CD4-positive, alpha-beta T cell (primary cell): ENCODE measurements around the gene MAP3K1. TPM values are rescaled to one million over a fixed set of nuclear protein-coding genes. Genes with fewer than 3 reads are reported as not detected.

ENCODE experiments used
- ATAC-seq: fragments of 200-7000 bp; cut with Tn5 transposase; one replicate; pipeline ENCODE4 v1.10.0; 2022; ENCODE audit warnings: mild to moderate bottlenecking; ENCODE audit not compliant: poor library complexity
- CTCF ChIA-PET: fragments of 350-600 bp; sonication (Branson Sonifier 250); formaldehyde crosslinking; loops from one replicate; lab custom pipeline; 2021; ENCODE audit warnings: antibody characterized with exemption, inconsistent platforms; lab: Charles Lee
- POLR2A ChIA-PET: fragments of 350-600 bp; sonication (Branson Sonifier 250); formaldehyde crosslinking; loops from one replicate; lab custom pipeline; 2021; ENCODE audit warnings: antibody characterized with exemption, inconsistent platforms; lab: Charles Lee
- DNase-seq, 14 experiments: peaks; one replicate each; pipeline ENCODE4 v3.0.0-alpha.2; 2013 to 2020; ENCODE audit warnings: mixed read lengths in 2 of 14
- H3K27ac ChIP-seq, 2 donors: one replicate each; pipeline versions ENCODE4 v1.5.1 to v1.7.0; 2013; ENCODE audit warnings: low read length in 2 of 2, low read depth in 1 of 2, mild to moderate bottlenecking in 1 of 2
- H3K27me3 ChIP-seq, 2 experiments: 1 replicate in 1 of 2; 2 replicates in 1 of 2; pipeline versions ENCODE4 v1.6.1 to v1.7.0; 2013; ENCODE audit warnings: low read length in 2 of 2, control low read depth in 1 of 2, mild to moderate bottlenecking in 1 of 2, moderate library complexity in 1 of 2; ENCODE audit not compliant: insufficient read depth in 2 of 2, control insufficient read depth in 1 of 2
- H3K36me3 ChIP-seq: one replicate; pipeline ENCODE4 v1.6.1; 2013; ENCODE audit warnings: low read length, control low read depth; ENCODE audit not compliant: insufficient read depth
- H3K4me1 ChIP-seq: one replicate; pipeline ENCODE4 v1.6.1; 2013; ENCODE audit warnings: low read length, control low read depth; ENCODE audit not compliant: insufficient read depth
- H3K4me3 ChIP-seq: one replicate; pipeline ENCODE4 v1.5.1; 2013; ENCODE audit warnings: mild to moderate bottlenecking, low read length, moderate library complexity
- H3K9me3 ChIP-seq, 2 experiments: 1 replicate in 1 of 2; 2 replicates in 1 of 2; pipeline versions ENCODE4 v1.6.1 to v1.7.0; 2013; ENCODE audit warnings: low read length in 2 of 2, mild to moderate bottlenecking in 2 of 2, control low read depth in 1 of 2, moderate library complexity in 1 of 2; ENCODE audit not compliant: control insufficient read depth in 1 of 2, insufficient read depth in 1 of 2
- H3K27ac Mint-ChIP-seq: one replicate; pipeline ENCODE4 v1.8.0; 2020; ENCODE audit warnings: mixed read lengths
- H3K27me3 Mint-ChIP-seq: one replicate; pipeline ENCODE4 v1.8.0; 2021; ENCODE audit warnings: mixed read lengths
- H3K36me3 Mint-ChIP-seq: one replicate; pipeline ENCODE4 v1.8.0; 2021; ENCODE audit warnings: low read depth, mixed read lengths
- H3K4me1 Mint-ChIP-seq: one replicate; pipeline ENCODE4 v1.8.0; 2021; ENCODE audit warnings: low read depth, mixed read lengths
- H3K4me3 Mint-ChIP-seq: one replicate; pipeline ENCODE4 v1.8.0; 2020; ENCODE audit warnings: mild to moderate bottlenecking, mixed read lengths
- H3K9me3 Mint-ChIP-seq: one replicate; pipeline ENCODE4 v1.8.0; 2020; ENCODE audit warnings: mixed read lengths
- CTCF ChIP-seq: fragments of 200-600 bp; IDR thresholded peaks from one replicate; pipeline ENCODE4 v1.8.0; 2022; ENCODE audit warnings: antibody characterized with exemption, mild to moderate bottlenecking
- intact Hi-C, 2 experiments: fragments of 100-400 bp; cut with DNase I in 1 of 2; cut with micrococcal nuclease in 1 of 2; formaldehyde crosslinking; loops; one replicate each; pipeline versions ENCODE4 v1.15.1 to v1.9.0; 2023 to 2025; cut with DNase I, micrococcal nuclease
- total RNA-seq, 174 experiments: library from RNA in 2 of 174; stranded (reverse) in 2 of 174; gene quantifications; one replicate each; pipeline ENCODE4 v1.2.3 and lab custom pipeline; 2021 to 2026

MAP3K1 gene
- total RNA-seq, 2 experiments from 2014 or later, result 59.4 to 62.5 TPM

DNA sequence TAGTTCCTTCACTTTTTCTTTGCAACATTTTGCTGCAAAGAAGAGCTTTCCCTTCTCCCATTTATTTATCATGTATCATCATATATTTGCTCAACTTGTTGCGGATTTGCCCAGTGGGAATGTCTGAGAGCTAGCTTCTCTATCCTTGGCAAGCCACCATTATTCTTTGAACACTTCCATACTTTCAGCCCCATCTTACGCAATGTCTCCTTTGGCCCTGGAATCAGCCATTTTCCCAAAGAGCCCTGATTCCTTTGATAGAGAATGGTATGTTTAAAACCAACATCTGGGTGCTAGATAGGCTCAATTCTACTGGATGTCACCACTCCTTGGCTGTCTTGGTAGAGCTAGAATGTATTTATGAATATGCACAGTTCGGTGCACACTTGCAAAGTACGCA is 81.4 kb downstream of the MAP3K1 start:
- Histone ChIP-seq H3K4me3 (no peak overlapping the region), H3K27ac (no peak overlapping the region), H3K27me3 (no peaks in the 10 kb centered on the region), H3K4me1 (peaks cover 4% of the 10 kb centered on the region), H3K9me3 (no peaks in the 10 kb centered on the region), H3K36me3 (peaks cover 33% of the 10 kb centered on the region)
- Mint-ChIP-seq H3K4me3 (no peak overlapping the region), H3K36me3 (peaks cover 52% of the 10 kb centered on the region), H3K27me3 (no peaks in the 10 kb centered on the region), H3K4me1 (peaks cover 5% of the 10 kb centered on the region), H3K9me3 (no peaks in the 10 kb centered on the region), H3K27ac (no peak overlapping the region)
- POLR2A ChIA-PET, result interaction anchor here (1.7 kb wide), 1 partner anchor 323 kb away, joined by 5 read pairs; no protein-coding TSS in a partner anchor
- CTCF ChIA-PET, result interaction anchor here (1.0 to 1.2 kb wide), 3 partner anchors 9 to 1564 kb away, joined by 3 read pairs; no protein-coding TSS in a partner anchor
- DNase-seq, result no peak
- intact Hi-C loops, result no loop called here
- ATAC-seq, result no peak
- TF ChIP-seq CTCF, result no peak

DNA sequence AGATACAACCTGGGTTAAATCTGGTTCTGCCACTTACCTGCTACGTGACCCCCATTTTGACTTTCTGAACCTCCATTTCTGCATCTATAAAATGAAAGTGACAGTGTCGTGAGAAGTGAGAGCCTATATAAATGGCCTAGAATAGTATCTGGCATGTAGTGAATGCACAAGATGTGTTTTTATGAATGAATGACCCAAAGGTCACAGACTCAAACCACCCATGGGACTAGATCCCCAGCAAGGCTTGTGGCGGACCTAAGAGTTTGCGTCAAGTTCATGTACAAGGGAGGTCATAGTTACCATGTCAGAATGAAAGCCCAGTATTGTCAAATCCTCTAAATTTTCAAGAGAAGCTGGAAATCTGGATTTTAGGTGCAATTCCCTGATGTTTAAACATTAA is 82.9 kb downstream of the MAP3K1 start:
- H3K4me3 ChIP-seq, result no peak overlapping the region
- H3K27ac ChIP-seq, result no peak overlapping the region
- Mint-ChIP-seq H3K9me3 (no peaks in the 10 kb centered on the region), H3K27me3 (no peaks in the 10 kb centered on the region), H3K4me3 (no peak overlapping the region), H3K36me3 (peaks cover 39% of the 10 kb centered on the region), H3K27ac (peak overlapping the region; percentile 26), H3K4me1 (peaks cover 4% of the 10 kb centered on the region)
- H3K36me3 ChIP-seq, result peaks cover 30% of the 10 kb centered on the region
- intact Hi-C loops, result no loop called here
- ChIA-PET CTCF (interaction anchor here (0.6 kb wide), 1 partner anchor 371 kb away, joined by 5 read pairs; no protein-coding TSS in a partner anchor), POLR2A (interaction anchor here (0.7 to 1.7 kb wide), 4 partner anchors 12 to 321 kb away, joined by 3 to 5 read pairs (median 4); no protein-coding TSS in a partner anchor)
- TF ChIP-seq CTCF, result no peak
- DNase-seq, result no peak
- H3K4me1 ChIP-seq, result peaks cover 4% of the 10 kb centered on the region
- ATAC-seq, result no peak
- no peaks in the 10 kb centered on the region for H3K9me3 ChIP-seq
- H3K27me3 ChIP-seq, result no peaks in the 10 kb centered on the region

- intact Hi-C loops, result loop anchor here (1.0 to 10.0 kb wide), 3 partner anchors 321 to 1562 kb away; no protein-coding TSS in a partner anchor
- Histone ChIP-seq H3K27ac (no peak overlapping the region), H3K4me3 (no peak overlapping the region), H3K4me1 (peaks cover 4% of the 10 kb centered on the region), H3K27me3 (no peaks in the 10 kb centered on the region), H3K36me3 (peaks cover 12% of the 10 kb centered on the region), H3K9me3 (no peaks in the 10 kb centered on the region)
- Mint-ChIP-seq H3K36me3 (peaks cover 17% of the 10 kb centered on the region), H3K4me3 (no peak overlapping the region), H3K27ac (no peak overlapping the region), H3K9me3 (no peaks in the 10 kb centered on the region), H3K4me1 (no peaks in the 10 kb centered on the region), H3K27me3 (no peaks in the 10 kb centered on the region)
- no peak for TF ChIP-seq CTCF
- DNase-seq (peak in 2 of 14 experiments; percentile 16 to 19), ATAC-seq (no peak)
- ChIA-PET CTCF (no interaction called here), POLR2A (no interaction called here)
Observed at GRCh38 chr5:56900395-56900794, 85.0 kb downstream of the MAP3K1 start.
